Astrocyte (in vitro differentiated cells and primary cell): ENCODE data around the gene SPAG9.

Source experiments
- CTCF ChIP-seq: IDR thresholded peaks from 2 replicates; pipeline ENCODE4 v1.5.1; 2011; ENCODE audit warnings: low read depth, mild to moderate bottlenecking, inconsistent platforms, low read length, moderate library complexity; ENCODE audit not compliant: insufficient read depth
- EZH2 ChIP-seq: IDR thresholded peaks from 2 replicates; pipeline ENCODE4 v1.6.1; 2012; ENCODE audit warnings: mild to moderate bottlenecking, low read length, inconsistent platforms; ENCODE audit not compliant: insufficient read depth

GRCh38 chr17:50952013-50952412, 168.7 kb downstream of the SPAG9 start:
- TF ChIP-seq CTCF (no peak), EZH2 (no peak)
